Measurements from ENCODE around the gene EGF.

- TF ChIP-seq, protein P1, sequence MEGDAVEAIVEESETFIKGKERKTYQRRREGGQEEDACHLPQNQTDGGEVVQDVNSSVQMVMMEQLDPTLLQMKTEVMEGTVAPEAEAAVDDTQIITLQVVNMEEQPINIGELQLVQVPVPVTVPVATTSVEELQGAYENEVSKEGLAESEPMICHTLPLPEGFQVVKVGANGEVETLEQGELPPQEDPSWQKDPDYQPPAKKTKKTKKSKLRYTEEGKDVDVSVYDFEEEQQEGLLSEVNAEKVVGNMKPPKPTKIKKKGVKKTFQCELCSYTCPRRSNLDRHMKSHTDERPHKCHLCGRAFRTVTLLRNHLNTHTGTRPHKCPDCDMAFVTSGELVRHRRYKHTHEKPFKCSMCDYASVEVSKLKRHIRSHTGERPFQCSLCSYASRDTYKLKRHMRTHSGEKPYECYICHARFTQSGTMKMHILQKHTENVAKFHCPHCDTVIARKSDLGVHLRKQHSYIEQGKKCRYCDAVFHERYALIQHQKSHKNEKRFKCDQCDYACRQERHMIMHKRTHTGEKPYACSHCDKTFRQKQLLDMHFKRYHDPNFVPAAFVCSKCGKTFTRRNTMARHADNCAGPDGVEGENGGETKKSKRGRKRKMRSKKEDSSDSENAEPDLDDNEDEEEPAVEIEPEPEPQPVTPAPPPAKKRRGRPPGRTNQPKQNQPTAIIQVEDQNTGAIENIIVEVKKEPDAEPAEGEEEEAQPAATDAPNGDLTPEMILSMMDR (IDR thresholded peaks at IDR 0.05; ENCODE audit: low read depth, low read length), result no peak
- no peak for TF ChIP-seq POLR2A (IDR thresholded peaks at IDR 0.05; ENCODE audit: extremely low read depth, insufficient read length)
These were observed at the start of gene EGF for GRCh38 chr4:109912706-109913595.
